ENCODE data around the gene MX1.
A peak's percentile ranks its signal among the peaks of the same experiment; 100 is the strongest.
"Not testable (repeated sequence)": the region's sequence is repeated elsewhere in the genome, so short reads cannot be mapped to it uniquely, and the experiment has no call there.

The MX1 gene

GRCh38 chr21:41410361-41410760 is 15.7 kb upstream of the MX1 start:
- DNase-seq = no peak

- DNase-seq = no peak
Observed at GRCh38 chr21:41410767-41411448, 15.1 kb upstream of the MX1 start.

- peak in 1 of 4 experiments; percentile 16 for DNase-seq
Observed at GRCh38 chr21:41411449-41412089, 14.5 kb upstream of the MX1 start.

GRCh38 chr21:41417505-41417904 is 8.5 kb upstream of the MX1 start:
- DNase-seq = not testable (repeated sequence)

- no peak for DNase-seq
Observed at GRCh38 chr21:41418393-41418792, 7.6 kb upstream of the MX1 start.

- no peak for DNase-seq
Observed at GRCh38 chr21:41418956-41419680, 6.9 kb upstream of the MX1 start.

- DNase-seq = peak in 3 of 4 experiments; percentile 5 to 75 (median 31)
Observed at GRCh38 chr21:41419921-41420862, 5.8 kb upstream of the MX1 start.

GRCh38 chr21:41420998-41421397 is 5.0 kb upstream of the MX1 start:
- DNase-seq = not testable (repeated sequence)

GRCh38 chr21:41422546-41423304 is 3.3 kb upstream of the MX1 start:
- no peak for DNase-seq

- not testable (repeated sequence) for DNase-seq
Observed at GRCh38 chr21:41423305-41423636, 2.8 kb upstream of the MX1 start.

- DNase-seq = no peak
Observed at GRCh38 chr21:41425588-41425953, 468 bp upstream of the MX1 start.

GRCh38 chr21:41426676-41427404 is 801 bp downstream of the MX1 start:
- DNase-seq = peak in 1 of 4 experiments; percentile 40

- DNase-seq = no peak
Observed at GRCh38 chr21:41427556-41427955, 1.5 kb downstream of the MX1 start.

GRCh38 chr21:41428311-41428710 is 2.3 kb downstream of the MX1 start:
- DNase-seq = no peak

- DNase-seq = no peak
Observed at GRCh38 chr21:41428847-41429246, 2.8 kb downstream of the MX1 start.

- DNase-seq = no peak
Observed at GRCh38 chr21:41429305-41429704, 3.3 kb downstream of the MX1 start.

GRCh38 chr21:41429925-41430491 is 4.0 kb downstream of the MX1 start:
- DNase-seq = no peak

- DNase-seq = no peak
Observed at GRCh38 chr21:41431788-41432548, 5.9 kb downstream of the MX1 start.

- DNase-seq = no peak
Observed at GRCh38 chr21:41432562-41433460, 6.8 kb downstream of the MX1 start.

Data from activated naive CD4-positive, alpha-beta T cell (primary cell).